SK-N-SH (cell line): Measurements from ENCODE around the gene FHL2.

Source experiments
- CHD2 ChIP-seq: fragments of 150-350 bp; IDR thresholded peaks from 2 replicates; pipeline ENCODE4 v1.6.1; 2018; ENCODE audit warnings: low read length; ENCODE audit not compliant: partially characterized antibody
- CTCF ChIP-seq: fragments of 200-600 bp; sonication (generic); IDR thresholded peaks from 2 replicates; pipeline ENCODE4 v1.6.1; 2017; ENCODE audit warnings: antibody characterized with exemption, mild to moderate bottlenecking, moderate library complexity
- EP300 ChIP-seq, 2 experiments: IDR thresholded peaks; 2 replicates each; pipeline versions ENCODE4 v1.4.0 to v1.6.1; 2012; ENCODE audit warnings: borderline replicate concordance in 1 of 2, low read depth in 1 of 2, low read length in 1 of 2
- EZH2phosphoT487 ChIP-seq: fragments of 200-600 bp; sonication (generic); IDR thresholded peaks from 2 replicates; pipeline ENCODE4 v1.6.1; 2017; ENCODE audit warnings: low read depth, mixed run types, mild to moderate bottlenecking, antibody characterized with exemption, moderate library complexity, borderline replicate concordance
- FOXM1 ChIP-seq: IDR thresholded peaks from 2 replicates; pipeline ENCODE4 v1.4.0; 2012; ENCODE audit warnings: low read depth, mild to moderate bottlenecking
- RAD21 ChIP-seq: IDR thresholded peaks from 2 replicates; pipeline ENCODE4 v1.6.1; 2012; ENCODE audit warnings: mild to moderate bottlenecking, low read length
- RFX5 ChIP-seq: IDR thresholded peaks from 2 replicates; pipeline ENCODE4 v1.6.1; 2012; ENCODE audit warnings: mild to moderate bottlenecking, improper control_type of control experiment, low read length
- SIN3A ChIP-seq: IDR thresholded peaks from 2 replicates; pipeline ENCODE4 v1.6.1; 2012; ENCODE audit warnings: low read depth, mild to moderate bottlenecking, low read length, moderate library complexity, borderline replicate concordance
- TAF1 ChIP-seq: IDR thresholded peaks from 2 replicates; pipeline ENCODE4 v1.6.1; 2012; ENCODE audit warnings: low read depth, mild to moderate bottlenecking, low read length, moderate library complexity, borderline replicate concordance

- TF ChIP-seq RFX5 (no peak), CTCF (no peak), SIN3A (no peak), FOXM1 (no peak), RAD21 (no peak), EP300 (IDR thresholded peaks at IDR 0.05; ENCODE audit: borderline replicate concordance in 1 of 2, low read depth in 1 of 2, low read length in 1 of 2) (no peak), EZH2phosphoT487 (no peak), CHD2 (no peak), TAF1 (no peak)
Measured at GRCh38 chr2:105432044-105432399, 33.2 kb upstream of the FHL2 start.
